ENCODE results near the gene PAPPA2.

PAPPA2 gene

GRCh38 chr1:176501599-176501998 is 38.6 kb downstream of the PAPPA2 start:
- no peak for DNase-seq (ENCODE audit: low spot score)

DNA sequence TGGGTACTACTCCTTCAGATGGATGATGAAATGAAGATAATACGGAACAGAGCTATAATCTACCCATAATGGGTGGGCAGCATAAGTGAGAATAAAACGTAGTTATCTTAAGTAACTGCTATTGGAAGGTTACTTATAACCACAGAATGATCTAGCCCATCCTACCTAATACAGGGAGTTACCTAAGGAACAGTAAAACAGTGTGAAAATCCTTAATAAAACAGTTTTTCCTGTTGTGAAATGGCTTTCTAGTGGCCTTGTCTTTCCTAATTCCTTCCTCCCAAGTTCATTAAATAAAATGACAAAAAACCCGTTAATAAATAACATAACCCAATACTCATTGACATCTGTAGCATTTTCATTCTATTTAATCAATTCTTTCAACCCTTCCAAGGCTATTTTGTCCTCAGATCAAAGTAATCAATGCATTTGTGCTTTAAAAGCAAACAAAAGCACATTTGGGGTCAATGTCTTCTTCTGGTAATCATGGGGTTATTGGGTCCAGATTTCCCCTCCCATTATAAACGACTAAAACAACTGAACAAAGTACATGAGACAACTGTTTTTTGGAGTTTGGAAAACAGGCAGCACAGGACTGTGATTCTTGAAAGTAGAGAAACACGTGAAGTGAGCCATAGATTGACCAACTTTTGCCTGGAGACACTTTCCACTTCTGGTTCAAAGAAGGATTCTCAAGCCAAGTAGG is 42.0 kb downstream of the PAPPA2 start:
- no peak for DNase-seq (ENCODE audit: low spot score)

DNA sequence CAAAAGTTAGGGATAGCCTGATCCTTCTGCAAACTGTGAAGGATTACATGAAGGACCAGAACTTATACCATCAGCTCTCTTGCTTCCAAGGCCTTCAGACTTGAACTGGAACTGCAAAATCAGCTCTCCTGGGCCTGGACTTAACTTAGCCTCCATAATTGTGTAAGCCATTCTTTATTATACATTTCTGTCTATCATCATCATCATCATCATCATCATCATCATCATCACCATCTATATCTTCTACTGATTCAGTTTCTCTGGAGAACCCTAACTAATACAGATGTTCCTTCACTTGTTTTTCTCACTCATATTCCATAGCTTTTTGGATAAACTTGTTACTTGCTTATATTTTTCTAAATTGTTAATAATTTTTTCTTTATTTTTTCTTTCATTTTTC is 50.0 kb downstream of the PAPPA2 start:
- no peak for DNase-seq (ENCODE audit: low spot score)

- peak; percentile 10 for DNase-seq (ENCODE audit: low spot score)
Observed at GRCh38 chr1:176515310-176515709, 52.3 kb downstream of the PAPPA2 start.

- no peak for DNase-seq (ENCODE audit: low spot score)
Observed at GRCh38 chr1:176517484-176517883, 54.5 kb downstream of the PAPPA2 start.

GRCh38 chr1:176521211-176521610 is 58.2 kb downstream of the PAPPA2 start:
- DNase-seq (ENCODE audit: low spot score) = no peak

GRCh38 chr1:176522310-176522845 is 59.4 kb downstream of the PAPPA2 start:
- DNase-seq (ENCODE audit: low spot score) = no peak

GRCh38 chr1:176529395-176530090 is 66.6 kb downstream of the PAPPA2 start:
- DNase-seq (ENCODE audit: low spot score) = no peak

DNA sequence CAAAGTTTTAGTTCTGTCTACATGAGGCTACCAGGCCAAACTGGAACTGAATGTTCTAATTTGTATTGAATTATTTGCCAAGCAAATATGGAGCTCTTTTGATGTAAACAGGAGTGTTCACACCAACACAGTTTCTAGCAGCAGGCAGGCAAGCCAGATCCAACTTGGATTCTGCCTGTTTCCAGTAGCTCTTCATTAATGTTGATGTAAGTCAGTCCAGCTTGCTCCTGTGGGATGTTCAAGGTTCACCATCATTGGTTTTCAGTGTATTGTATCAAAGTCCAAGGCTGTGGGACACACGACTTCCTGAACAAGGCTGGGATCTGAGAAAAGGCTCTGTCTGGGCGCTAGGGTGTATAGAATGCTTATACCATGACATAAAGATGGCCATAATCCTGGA is 68.1 kb downstream of the PAPPA2 start:
- no peak for DNase-seq (ENCODE audit: low spot score)

DNA sequence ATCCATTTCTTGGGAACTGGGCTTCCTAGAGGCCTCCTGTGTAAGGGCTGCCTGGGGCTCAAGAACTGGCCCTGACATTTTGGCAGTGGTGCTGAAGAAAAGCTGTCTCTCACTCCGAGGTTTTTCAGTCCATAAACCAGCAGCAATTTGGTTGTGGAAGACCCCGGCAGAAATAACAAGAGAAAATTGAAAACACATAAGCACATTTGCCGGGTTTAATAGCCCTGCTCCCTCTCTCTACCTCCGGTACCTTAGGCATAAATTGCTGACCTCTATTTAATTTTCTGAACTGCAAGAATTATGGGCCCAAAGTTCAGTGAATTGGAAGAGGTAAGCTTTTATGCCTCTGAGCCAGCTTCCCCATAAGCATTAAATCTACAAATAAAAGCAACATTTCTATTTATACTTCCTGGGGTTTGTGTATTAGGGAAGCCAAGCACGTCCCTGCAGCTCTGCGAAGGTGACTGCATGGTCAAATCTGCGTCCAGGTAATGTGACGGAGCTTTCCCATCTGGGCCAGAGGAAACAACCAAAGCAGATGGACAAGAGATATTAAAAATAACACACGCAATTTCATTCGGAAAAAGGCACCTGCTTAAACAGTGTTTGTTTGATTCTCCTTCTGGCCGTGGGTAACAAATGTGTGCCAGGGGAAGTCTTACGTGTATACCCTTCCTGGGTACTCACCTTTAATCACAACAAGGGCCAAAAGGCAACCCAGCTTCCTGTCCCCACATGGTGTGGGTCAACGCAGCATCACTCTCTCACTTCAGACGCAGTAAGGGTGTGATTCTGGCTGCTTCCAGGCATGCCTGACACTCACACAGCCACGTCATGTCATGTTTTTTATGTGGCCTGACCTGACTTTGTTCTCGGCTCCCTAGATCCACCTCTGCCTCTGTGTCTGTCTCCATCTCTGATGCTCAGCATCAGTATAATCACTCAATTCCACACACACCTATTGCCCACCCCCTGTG is 69.2 kb downstream of the PAPPA2 start:
- no peak for DNase-seq (ENCODE audit: low spot score)

GRCh38 chr1:176533020-176533419 is 70.0 kb downstream of the PAPPA2 start:
- DNase-seq (ENCODE audit: low spot score) = no peak

DNA sequence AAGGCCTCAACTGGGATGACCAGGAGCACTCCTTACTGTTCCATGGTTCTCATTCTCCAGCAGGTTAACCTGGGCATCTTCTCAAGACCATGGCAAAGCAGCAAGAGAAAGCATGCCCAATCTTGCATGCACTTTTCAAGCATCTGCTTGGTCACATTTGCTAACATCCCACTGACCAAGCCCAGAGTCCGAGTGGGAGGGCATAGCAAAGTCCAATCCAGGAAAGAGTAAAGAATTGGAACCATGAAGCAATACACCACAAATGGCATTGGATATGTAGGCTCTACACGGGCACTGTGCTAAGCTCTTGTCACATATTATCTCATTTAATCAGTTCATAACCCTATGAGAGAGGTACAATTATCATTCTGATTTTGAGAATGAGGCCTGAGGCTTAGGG is 73.6 kb downstream of the PAPPA2 start:
- DNase-seq (ENCODE audit: low spot score) = no peak

DNA sequence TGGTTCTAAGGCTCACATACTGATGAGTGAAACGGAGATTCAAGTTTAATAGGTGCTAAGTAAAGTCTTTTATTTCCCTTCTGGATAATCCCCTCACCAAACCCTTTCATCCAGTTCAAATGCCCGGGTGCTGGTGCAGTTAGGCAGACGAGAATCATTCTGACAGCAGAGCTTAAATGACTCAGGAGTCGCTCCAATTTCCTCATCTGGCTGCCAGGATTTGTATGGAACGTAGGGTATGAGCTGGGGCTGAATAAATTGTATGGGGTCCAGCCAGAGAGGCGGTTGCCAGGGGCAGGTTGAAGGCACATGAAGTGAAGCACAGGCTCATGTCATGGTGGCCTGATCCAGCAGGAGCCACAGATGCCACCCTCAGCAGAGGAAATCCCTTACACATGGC is 76.0 kb downstream of the PAPPA2 start:
- DNase-seq (ENCODE audit: low spot score) = no peak

DNA sequence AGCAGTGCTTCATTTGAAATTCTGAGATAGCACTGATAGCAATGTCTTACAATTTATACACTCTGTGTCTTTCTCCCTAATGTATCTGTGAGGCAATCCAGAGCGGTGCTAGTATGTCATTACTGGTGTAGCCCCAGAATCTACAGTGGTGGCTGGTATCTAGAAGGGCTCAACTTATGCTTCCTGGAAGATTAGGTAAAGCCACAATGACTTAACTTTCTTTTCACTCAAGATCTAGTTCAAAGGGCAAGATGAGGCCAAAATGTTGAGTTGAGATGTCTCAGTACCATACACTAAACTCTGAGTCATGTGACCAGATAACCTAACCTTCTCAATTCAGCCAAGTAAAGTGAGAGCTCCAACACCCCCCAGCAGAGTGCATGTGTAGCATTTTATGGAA is 77.5 kb downstream of the PAPPA2 start:
- no peak for DNase-seq (ENCODE audit: low spot score)

- DNase-seq (ENCODE audit: low spot score) = no peak
Observed at GRCh38 chr1:176541663-176542062, 78.7 kb downstream of the PAPPA2 start.

DNA sequence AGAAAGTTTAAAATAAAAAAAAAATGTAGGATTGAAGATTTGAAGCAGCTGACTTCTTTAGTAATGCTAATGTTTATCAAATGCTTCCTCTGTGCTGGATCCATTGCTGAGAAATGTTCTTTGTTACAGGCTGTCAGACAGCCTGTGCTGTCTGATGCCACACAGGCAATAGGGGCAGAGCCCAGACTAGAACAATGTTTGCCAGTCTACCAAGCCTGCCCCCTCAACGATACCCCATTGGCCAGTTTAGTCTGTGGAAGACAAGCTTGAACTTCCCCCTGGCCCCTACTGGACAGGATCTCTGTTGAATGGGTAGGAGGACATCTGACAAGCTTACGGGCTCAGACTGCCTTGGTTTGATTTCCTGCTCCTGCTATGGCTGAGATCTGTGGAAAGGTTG is 79.4 kb downstream of the PAPPA2 start:
- no peak for DNase-seq (ENCODE audit: low spot score)

DNA sequence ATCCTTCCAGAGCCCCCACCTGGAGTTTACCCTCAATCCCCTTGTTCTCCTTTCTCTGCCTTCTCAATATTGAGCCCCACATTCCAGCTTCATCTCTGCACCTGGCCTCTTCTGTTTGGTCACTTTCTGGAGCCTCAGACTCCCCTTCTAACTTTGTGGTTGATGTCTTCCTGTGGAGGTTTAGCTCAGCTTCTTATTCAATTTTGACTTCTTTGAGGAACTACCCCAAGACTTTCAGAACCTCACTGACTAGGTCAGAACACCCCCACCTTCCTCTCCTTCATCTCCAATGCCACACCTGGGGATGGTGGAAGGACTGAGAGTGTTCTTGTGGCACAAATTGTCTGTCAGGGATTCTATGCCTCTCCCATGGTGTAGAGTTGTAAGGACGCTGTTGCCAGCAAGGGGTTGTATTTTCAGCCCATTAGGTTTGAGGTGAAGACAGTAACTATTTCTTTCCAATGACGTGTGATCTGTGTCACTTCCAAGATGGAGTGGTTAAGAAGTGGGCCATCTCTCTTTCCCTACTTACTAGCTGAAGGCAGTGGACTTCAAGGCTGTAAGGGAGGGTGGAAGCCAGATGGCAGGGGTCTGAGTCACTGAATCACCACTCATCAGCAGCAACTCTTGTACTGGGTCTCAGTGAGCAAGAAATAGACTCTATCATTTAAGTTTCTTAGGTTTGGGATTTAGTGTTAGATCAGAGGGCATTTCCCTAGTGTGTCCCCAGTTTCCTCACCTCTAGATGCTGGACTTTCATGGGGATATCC is 80.6 kb downstream of the PAPPA2 start:
- DNase-seq (ENCODE audit: low spot score) = no peak

GRCh38 chr1:176545034-176545639 is 82.2 kb downstream of the PAPPA2 start:
- no peak for DNase-seq (ENCODE audit: low spot score)

- DNase-seq (ENCODE audit: low spot score) = no peak
Observed at GRCh38 chr1:176546825-176547224, 83.8 kb downstream of the PAPPA2 start.

DNA sequence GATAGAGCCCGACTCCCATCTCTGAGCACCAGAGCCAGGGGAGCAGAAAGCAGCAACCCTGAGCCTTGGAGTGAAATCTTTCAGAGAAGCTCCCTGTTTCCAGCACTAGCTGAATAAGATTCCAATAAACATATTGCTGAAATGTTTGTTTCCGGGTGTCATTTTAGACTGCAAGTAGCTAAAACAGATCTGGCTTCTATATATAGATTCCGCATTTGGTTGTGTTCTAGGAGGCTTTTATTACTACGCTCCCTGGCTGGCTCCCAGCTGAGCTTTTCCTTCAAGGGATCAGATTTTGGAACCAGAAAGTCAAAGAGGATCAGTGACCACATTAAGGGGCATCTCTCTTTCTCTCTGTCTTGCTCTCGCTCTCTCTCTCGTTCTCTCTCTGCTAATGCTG is 88.2 kb downstream of the PAPPA2 start:
- DNase-seq (ENCODE audit: low spot score) = no peak
